NCI-H128 (cell line): ENCODE measurements around the gene ARID1B.

ENCODE experiments used
- DNase-seq: peaks from one replicate; lab custom pipeline; 2025; ENCODE audit not compliant: unreplicated experiment; lab: John Stamatoyannopoulos, UW

Gene ARID1B

DNA sequence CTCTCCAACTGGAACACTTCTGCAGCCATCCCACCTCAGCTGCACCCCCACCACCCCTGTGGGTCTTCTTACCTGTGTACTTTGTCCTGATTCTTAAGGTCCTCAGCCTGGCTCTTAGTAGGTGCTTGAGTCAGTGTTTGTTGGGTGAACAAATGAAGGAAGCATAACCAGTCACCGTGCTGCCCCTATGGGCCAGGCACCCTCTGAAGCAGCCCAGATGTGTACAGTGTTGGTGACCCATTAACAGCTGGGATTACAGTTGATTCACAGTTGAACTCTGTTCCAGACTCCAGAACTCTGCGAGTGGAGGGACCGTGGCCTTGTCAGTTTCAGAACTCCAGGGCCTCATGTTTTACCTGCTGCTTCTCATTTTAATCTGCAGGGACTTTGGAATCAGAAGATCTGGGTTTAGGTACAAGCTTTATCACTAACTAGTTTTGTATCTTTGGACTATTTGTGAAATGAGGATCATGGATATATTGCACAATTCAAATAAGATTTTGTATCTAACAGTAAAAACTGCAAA, 342.4 kb downstream of the ARID1B start:
- DNase-seq, result no peak

- DNase-seq, result no peak
These were observed 343.5 kb downstream of the ARID1B start for GRCh38 chr6:157120534-157121232.

- no peak for DNase-seq
These were observed 344.7 kb downstream of the ARID1B start for GRCh38 chr6:157121897-157122296.

- no peak for DNase-seq
These were observed 346.1 kb downstream of the ARID1B start for GRCh38 chr6:157123234-157123633.

GRCh38 chr6:157124485-157125254, 347.5 kb downstream of the ARID1B start:
- DNase-seq, result no peak

DNA sequence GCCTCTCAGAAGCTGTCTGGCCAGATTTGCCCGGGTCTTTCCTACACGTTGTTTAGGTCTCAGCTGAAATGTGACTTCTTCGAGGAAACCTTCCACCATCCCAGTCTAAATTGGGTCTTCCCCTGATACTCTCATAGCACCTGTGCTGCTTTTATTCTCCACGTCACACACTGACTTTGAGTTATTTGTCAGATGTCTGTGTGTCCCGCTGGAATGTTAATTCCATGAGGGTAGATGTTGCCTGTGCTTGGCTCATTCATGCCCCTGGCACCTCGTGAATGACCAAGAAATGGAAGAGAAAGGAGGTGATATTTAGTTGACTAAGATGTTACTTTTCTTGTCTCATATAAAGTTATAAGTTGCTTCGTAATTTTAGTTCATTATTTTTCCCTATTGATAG, 348.4 kb downstream of the ARID1B start:
- no peak for DNase-seq

DNA sequence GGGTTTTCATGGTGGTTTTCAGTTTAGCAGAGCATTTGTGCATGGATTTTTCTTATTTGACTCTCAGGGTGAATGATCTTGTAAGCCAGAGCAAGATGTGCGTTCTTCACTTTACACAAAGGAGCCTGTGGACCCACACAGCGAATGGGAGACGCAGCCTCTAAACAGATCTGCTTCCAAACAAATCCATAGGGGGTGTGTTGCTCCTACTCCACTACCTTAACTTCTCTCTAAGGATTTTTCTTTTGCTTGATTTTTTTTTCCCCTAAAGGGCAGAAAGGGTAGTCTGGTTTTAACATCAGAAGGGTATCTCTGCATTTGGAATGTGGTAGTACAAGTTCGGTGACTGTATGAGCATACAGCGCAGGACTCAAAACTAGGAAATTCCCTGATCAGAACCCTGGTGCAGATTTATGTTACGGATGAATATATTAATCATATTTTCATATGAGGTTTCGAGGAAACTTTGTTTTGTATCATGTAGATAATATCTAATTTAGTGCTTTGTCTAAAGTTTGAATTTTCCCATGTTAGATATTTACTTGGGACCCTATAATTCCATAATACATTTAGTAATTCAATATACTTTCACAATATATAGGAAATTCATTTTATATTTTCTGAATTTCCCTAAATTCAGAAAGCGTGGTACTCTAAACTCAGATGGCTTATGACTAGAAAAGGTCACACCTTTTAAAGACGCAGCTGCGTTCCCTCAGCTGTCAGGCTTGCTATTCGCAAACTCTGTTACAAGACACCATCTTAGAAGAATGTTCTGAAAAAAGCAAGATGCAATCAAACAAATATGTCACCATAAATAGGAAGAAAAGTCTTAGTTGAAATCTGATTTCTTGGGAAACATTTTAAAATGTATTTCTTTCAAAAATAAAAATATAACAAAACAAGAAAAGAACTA, 349.3 kb downstream of the ARID1B start:
- no peak for DNase-seq

- no peak for DNase-seq
These were observed 351.1 kb downstream of the ARID1B start for GRCh38 chr6:157128235-157128775.

DNA sequence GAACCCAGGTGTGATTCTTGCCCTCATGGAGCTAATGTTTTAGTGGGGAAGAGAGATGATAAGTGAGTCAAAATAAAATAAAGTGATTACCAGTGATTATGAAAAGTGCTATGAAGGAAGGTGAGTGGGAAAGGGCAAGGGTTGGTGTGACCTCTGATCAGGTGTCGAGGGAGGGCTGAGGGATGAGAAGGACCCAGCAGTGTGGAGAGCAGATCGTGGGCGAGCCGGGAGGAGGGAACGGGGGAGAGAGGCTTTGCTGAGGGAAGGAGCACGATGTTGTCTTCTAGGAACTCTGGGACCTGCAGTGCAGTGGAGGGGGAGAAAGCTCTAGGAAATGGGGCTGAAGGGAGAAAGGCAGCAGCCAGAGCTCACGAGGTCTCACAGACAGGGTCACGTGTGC, 354.1 kb downstream of the ARID1B start:
- DNase-seq, result no peak

GRCh38 chr6:157133856-157134255, 356.7 kb downstream of the ARID1B start:
- no peak for DNase-seq

DNA sequence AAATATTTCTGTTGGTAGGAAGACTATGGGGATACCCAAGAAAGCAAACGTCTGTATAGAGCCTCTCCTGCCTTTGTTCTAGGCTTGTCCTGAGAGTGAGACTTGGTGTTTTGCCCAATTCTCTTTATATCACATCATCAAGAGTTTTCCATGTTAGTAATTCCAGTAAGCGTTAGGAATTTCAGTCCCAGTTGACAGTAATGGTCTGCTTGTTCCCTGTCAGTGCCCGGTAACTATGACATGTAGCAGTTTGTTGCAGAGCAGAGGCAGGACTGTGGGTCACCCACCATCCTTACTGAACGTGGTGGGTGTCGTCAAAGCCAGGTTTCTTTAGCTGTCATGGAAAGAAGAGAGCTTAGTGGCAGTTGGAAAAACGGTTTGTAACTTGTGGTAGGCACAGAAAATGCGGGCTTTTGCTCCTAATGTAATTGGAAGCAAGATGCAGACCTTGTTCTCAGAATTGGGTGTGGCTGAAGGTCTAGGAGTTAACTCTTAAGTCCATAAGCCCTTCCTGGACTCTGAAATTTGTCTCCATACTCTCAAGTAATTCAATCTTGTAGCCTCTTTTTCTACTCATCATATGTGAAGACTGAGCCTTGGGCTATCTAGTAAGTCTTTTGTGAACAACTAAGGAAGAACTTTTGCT, 357.3 kb downstream of the ARID1B start:
- no peak for DNase-seq

- DNase-seq, result no peak
These were observed 358.5 kb downstream of the ARID1B start for GRCh38 chr6:157135691-157136090.

DNA sequence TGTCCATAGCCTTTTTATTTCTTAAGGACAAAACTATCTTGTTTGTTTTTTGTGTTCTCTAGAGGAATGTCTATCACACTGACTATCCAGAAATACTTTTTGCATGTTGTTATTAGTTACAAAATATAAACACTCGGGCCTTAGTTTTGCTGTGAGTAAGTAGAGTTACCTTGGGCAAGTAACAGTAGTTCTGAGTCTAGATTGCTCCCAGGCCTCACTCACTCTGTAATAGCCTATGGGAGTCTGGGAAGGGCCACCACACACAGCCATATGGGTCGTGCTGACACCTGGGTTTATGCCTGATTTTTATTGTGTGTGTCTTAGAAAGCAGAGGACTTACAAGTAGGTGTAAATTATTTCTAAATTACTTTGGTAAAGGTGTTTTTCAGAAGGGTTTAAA, 360.3 kb downstream of the ARID1B start:
- DNase-seq, result no peak

DNA sequence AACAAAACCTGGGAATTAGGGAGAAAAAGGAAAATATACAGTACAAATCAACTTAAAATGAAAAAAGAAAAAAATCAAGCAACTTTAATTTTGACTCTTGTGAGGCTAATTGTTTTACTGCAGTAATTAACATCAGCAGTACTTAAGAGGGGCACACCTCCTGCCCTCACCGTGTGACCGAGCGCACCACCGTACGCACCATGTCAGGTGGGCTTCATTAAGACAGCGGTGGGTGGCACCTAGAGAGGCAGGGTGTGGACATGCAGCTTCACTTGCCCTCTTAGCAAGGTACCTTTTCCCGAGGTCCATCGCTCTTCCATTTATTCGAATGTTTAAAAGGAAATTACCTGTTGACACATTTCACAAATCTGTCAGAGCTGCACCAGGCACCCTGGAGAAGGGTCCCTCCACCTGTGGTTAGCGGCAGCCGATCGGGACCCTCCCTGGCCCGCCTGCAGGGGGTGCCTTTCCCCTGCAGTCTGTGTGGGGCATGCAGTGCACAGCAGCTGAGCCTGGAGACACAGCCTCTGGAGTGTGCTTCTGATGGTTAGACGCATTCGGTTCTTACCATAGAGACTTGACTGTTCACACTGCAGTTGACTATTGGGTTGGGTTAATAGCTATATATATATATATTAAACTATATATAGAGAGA, 362.0 kb downstream of the ARID1B start:
- DNase-seq, result no peak

DNA sequence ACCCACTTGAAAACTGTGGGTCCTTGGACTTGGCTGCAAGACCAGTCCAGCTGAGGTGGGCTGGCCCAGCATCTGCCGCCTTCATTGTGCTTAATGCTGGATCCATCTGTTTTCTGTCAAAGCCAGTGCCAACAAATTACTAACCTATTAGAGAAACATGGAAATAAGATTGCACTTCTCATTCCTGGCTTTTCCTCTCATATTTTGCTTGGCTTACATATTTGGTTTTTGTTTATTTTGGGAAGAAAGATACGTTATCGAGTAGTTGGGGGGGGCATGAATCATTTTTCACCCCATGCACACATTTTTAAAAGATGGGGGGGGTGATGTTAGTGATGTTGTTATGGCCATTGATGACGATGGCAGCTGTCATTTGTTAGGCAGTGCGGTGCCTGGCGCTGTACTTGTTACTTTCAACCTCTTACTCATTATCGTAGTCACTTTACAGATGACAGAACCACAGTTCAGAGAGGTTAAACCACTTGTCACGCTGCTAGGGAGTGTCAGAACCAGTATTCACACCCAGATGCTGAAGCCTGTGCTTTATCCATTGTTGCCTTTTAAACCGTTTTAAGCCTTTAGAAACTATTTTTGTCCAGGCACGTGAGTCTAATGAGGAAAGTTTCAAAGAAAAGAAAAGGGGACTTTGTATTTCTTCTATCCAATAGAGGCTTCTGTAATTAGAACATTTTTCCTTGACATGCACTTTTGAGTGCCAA, 366.2 kb downstream of the ARID1B start:
- no peak for DNase-seq

DNA sequence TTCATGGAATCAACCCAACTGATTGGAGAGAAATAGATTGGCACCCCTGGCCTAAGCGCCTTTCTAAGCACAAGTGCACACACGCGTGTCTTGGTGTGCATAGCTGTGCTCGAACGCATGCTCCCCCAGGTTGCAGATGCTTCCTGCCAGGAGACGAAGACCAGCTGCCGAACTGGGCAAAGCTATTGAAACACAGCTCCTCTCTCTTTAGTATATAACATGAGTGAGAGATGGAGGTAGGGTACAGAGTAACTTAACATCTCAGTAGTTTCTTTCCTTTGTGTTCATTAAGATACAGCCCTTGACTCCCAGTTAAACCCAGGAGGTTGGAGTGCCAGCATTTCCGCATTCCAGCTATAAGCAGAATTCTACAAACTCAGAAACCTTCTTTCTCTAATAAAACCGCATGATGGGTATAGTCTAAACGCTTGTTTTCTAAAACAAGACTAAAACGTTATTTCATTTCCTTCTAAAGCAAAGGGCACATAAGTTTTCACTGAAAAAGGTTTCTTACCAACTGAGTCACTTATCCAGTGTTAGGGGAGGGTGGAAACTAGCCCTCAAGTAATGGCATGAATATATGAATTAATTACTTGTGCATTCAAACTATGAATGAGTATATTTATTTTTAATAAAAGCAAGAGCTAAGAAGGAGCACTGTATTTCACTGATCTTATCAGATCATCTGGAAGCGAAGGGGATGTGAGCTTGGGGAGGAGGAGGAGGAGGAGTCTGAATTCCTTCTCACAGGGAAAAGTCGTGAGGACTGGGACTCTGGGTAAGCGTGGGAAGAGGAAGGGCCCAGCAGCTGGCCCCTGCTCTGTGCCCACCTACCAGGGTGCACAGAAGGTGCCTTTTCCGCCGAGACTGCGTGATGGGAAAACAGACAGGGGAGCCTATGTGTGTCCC, 367.0 kb downstream of the ARID1B start:
- DNase-seq, result no peak

DNA sequence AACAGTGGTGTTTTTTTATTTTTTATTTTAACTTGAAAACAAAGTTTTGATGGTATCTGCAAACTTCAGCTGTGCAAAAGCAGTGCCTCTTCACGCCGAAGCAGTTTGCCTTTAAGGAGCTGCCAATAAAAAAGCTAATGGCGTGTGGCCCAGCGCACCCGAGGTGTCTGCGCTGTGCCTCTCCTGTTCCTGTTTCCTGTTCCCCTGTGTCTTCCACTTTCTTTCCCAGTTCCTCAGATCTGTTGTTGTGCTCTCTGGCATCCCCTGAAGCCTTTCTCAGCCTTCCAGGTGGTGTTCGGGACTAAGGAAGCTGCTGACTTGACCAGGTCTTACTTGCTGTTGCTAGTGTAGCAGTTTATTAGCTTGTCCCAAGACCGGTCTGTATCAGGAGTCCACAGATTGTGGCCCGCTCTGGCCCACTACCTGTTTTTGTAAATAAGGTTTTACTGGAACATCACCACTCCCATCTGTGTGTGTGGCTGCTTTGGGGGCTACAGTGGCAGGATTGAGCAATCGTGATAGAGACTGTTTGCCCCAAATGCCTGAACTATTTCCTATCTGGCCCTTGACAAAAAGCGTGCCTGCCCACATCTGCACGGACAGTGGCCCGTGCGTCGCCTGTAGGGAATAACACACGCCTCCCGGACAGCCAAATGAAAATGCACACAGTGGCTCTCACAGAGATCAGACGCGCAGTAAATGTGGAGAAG, 367.8 kb downstream of the ARID1B start:
- no peak for DNase-seq
